ENCODE measurements around the gene SLC12A8. TPM values are rescaled to one million over a fixed set of nuclear protein-coding genes. Genes with fewer than 3 reads are reported as not detected.

The SLC12A8 gene
- total RNA-seq, 6 experiments from 2014 or later = 8.5 to 23.4 (median 20.3) TPM

- intact Hi-C loops (cut with DNase I) = no loop called here
- ATAC-seq = no peak
Observed at GRCh38 chr3:125257536-125257935, 45.0 kb upstream of the SLC12A8 start.

GRCh38 chr3:125256675-125257074, 44.1 kb upstream of the SLC12A8 start:
- intact Hi-C loops (cut with DNase I) = no loop called here
- ATAC-seq (no peak), DNase-seq (no peak)
- Histone ChIP-seq H3K9me3 (no peaks in the 10 kb centered on the region), H3K4me1 (no peaks in the 10 kb centered on the region), H3K4me3 (no peak overlapping the region), H3K36me3 (no peaks in the 10 kb centered on the region), H3K27ac (no peak overlapping the region), H3K27me3 (no peaks in the 10 kb centered on the region)
- no peak for TF ChIP-seq POLR2A (IDR thresholded peaks at IDR 0.05)
- no peak for TF ChIP-seq CTCF (IDR thresholded peaks at IDR 0.05)

More at GRCh38 chr3:125257536-125257935, 45.0 kb upstream of the SLC12A8 start:
- 60% methylated on average over 3 of the region's 4 CpGs for WGBS (ENCODE audit: insufficient coverage, low coverage, low lambda C conversion rate, missing lambda C conversion rate)
- Histone ChIP-seq H3K27ac (no peak overlapping the region), H3K36me3 (no peaks in the 10 kb centered on the region), H3K4me1 (peaks cover 0 to 3% (median 0%) of the 10 kb centered on the region in 4 donors), H3K4me3 (no peak overlapping the region), H3K27me3 (no peaks in the 10 kb centered on the region), H3K9me3 (no peaks in the 10 kb centered on the region)
- DNase-seq = no peak
- TF ChIP-seq CTCF (IDR thresholded peaks at IDR 0.05) (no peak), POLR2A (IDR thresholded peaks at IDR 0.05) (no peak)

- H3K27ac ChIP-seq = no peak overlapping the region
- 100% methylated on average over 2 of the region's 2 CpGs for WGBS (ENCODE audit: insufficient coverage, low coverage, low lambda C conversion rate, missing lambda C conversion rate)
- H3K9me3 ChIP-seq = no peaks in the 10 kb centered on the region
- no peaks in the 10 kb centered on the region for H3K27me3 ChIP-seq
- intact Hi-C loops (cut with DNase I) = no loop called here
- no peak for TF ChIP-seq POLR2A (IDR thresholded peaks at IDR 0.05)
- DNase-seq = no peak
- H3K4me3 ChIP-seq = no peak overlapping the region
- no peak for ATAC-seq
- no peaks in the 10 kb centered on the region for H3K4me1 ChIP-seq
- no peaks in the 10 kb centered on the region for H3K36me3 ChIP-seq
Observed at GRCh38 chr3:125250973-125251372, 38.4 kb upstream of the SLC12A8 start.

- DNase-seq = no peak
- intact Hi-C loops (cut with DNase I) = no loop called here
Observed at GRCh38 chr3:125246237-125246636, 33.7 kb upstream of the SLC12A8 start.

GRCh38 chr3:125245521-125245920, 33.0 kb upstream of the SLC12A8 start:
- intact Hi-C loops (cut with DNase I) = no loop called here
- no peak for ATAC-seq
- TF ChIP-seq POLR2A (IDR thresholded peaks at IDR 0.05) (no peak), CTCF (IDR thresholded peaks at IDR 0.05) (no peak)

More at GRCh38 chr3:125246237-125246636, 33.7 kb upstream of the SLC12A8 start:
- Histone ChIP-seq H3K4me3 (no peak overlapping the region), H3K27me3 (no peaks in the 10 kb centered on the region), H3K9me3 (no peaks in the 10 kb centered on the region), H3K36me3 (no peaks in the 10 kb centered on the region), H3K27ac (no peak overlapping the region), H3K4me1 (no peaks in the 10 kb centered on the region)
- TF ChIP-seq POLR2A (IDR thresholded peaks at IDR 0.05) = no peak
- TF ChIP-seq CTCF (IDR thresholded peaks at IDR 0.05) = no peak
- 94% methylated on average over 1 of the region's 1 CpG for WGBS (ENCODE audit: insufficient coverage, low coverage, low lambda C conversion rate, missing lambda C conversion rate)
- no peak for ATAC-seq

More at GRCh38 chr3:125245521-125245920, 33.0 kb upstream of the SLC12A8 start:
- Histone ChIP-seq H3K4me1 (no peaks in the 10 kb centered on the region), H3K9me3 (no peaks in the 10 kb centered on the region), H3K27me3 (no peaks in the 10 kb centered on the region), H3K27ac (no peak overlapping the region), H3K4me3 (no peak overlapping the region), H3K36me3 (no peaks in the 10 kb centered on the region)
- no peak for DNase-seq

Data from right lobe of liver (tissue), 6 donors.